Chondrocyte (in vitro differentiated cells): ENCODE measurements around the gene STMN3. TPM values are rescaled to one million over a fixed set of nuclear protein-coding genes. Genes with fewer than 3 reads are reported as not detected.
"Not testable (repeated sequence)": the region's sequence is repeated elsewhere in the genome, so short reads cannot be mapped to it uniquely, and the experiment has no call there.

Experiments used
- DNase-seq: peaks from one replicate; pipeline ENCODE4 v3.0.0; 2021; ENCODE audit warnings: mixed read lengths, low spot score
- H3K27ac Mint-ChIP-seq: one replicate; pipeline ENCODE4 v1.8.0; 2021; ENCODE audit warnings: mild to moderate bottlenecking, moderate library complexity, mixed read lengths; ENCODE audit not compliant: unreplicated experiment
- H3K27me3 Mint-ChIP-seq: 2 replicates; pipeline ENCODE4 v1.8.0; 2021; ENCODE audit warnings: low read depth, mixed read lengths
- H3K36me3 Mint-ChIP-seq: 2 replicates; pipeline ENCODE4 v1.8.0; 2021; ENCODE audit warnings: low read depth, mixed read lengths
- H3K4me1 Mint-ChIP-seq: 2 replicates; pipeline ENCODE4 v1.8.0; 2021; ENCODE audit warnings: low read depth, mild to moderate bottlenecking, mixed read lengths
- H3K4me3 Mint-ChIP-seq: one replicate; pipeline ENCODE4 v1.8.0; 2021; ENCODE audit warnings: mild to moderate bottlenecking, moderate library complexity, mixed read lengths; ENCODE audit not compliant: unreplicated experiment
- H3K9me3 Mint-ChIP-seq: 2 replicates; pipeline ENCODE4 v1.8.0; 2021; ENCODE audit warnings: low read depth, mixed read lengths
- CTCF ChIP-seq: fragments of 200-600 bp; sonication (generic); IDR thresholded peaks from 2 replicates; pipeline ENCODE4 v1.5.0; 2021; ENCODE audit warnings: antibody characterized with exemption, mild to moderate bottlenecking, moderate library complexity
- total RNA-seq: library from RNA; stranded (reverse); gene quantifications from 3 replicates; pipeline ENCODE4 v1.2.1, GENCODE V29; 2021

Gene STMN3
- total RNA-seq, 1 donor from 2014 or later = 7.8 TPM

GRCh38 chr20:63660622-63661021, 7.4 kb upstream of the STMN3 start:
- H3K9me3 Mint-ChIP-seq = no peaks in the 10 kb centered on the region
- TF ChIP-seq CTCF = no peak
- H3K27ac Mint-ChIP-seq = no peak overlapping the region
- H3K27me3 Mint-ChIP-seq = no peaks in the 10 kb centered on the region
- H3K36me3 Mint-ChIP-seq = peaks cover 4% of the 10 kb centered on the region
- peaks cover 20% of the 10 kb centered on the region for H3K4me1 Mint-ChIP-seq
- H3K4me3 Mint-ChIP-seq = no peak overlapping the region
- DNase-seq = no peak

GRCh38 chr20:63660174-63660573, 7.0 kb upstream of the STMN3 start:
- H3K27ac Mint-ChIP-seq, H3K36me3 Mint-ChIP-seq, H3K9me3 Mint-ChIP-seq, H3K27me3 Mint-ChIP-seq, DNase-seq: not testable (repeated sequence)
- peak overlapping the region; percentile 97 for H3K4me3 Mint-ChIP-seq
- H3K4me1 Mint-ChIP-seq = peaks cover 20% of the 10 kb centered on the region

- Mint-ChIP-seq H3K36me3 (peaks cover 4% of the 10 kb centered on the region), H3K4me1 (peaks cover 20% of the 10 kb centered on the region), H3K9me3 (no peaks in the 10 kb centered on the region), H3K4me3 (peak overlapping the region; percentile 97), H3K27ac (peak overlapping the region; percentile 95), H3K27me3 (no peaks in the 10 kb centered on the region)
- no peak for TF ChIP-seq CTCF
- DNase-seq = peak; percentile 76
Observed at GRCh38 chr20:63659370-63659769, 6.1 kb upstream of the STMN3 start.

- peaks cover 4% of the 10 kb centered on the region for H3K36me3 Mint-ChIP-seq
- peak; percentile 70 for DNase-seq
- no peak for TF ChIP-seq CTCF
- H3K9me3 Mint-ChIP-seq = no peaks in the 10 kb centered on the region
- peak overlapping the region; percentile 97 for H3K4me3 Mint-ChIP-seq
- H3K4me1 Mint-ChIP-seq = peaks cover 20% of the 10 kb centered on the region
- H3K27me3 Mint-ChIP-seq = no peaks in the 10 kb centered on the region
- H3K27ac Mint-ChIP-seq = peak overlapping the region; percentile 95
Observed at GRCh38 chr20:63658749-63659187, 5.5 kb upstream of the STMN3 start.

- Mint-ChIP-seq H3K36me3 (peaks cover 4% of the 10 kb centered on the region), H3K27ac (peak within 1 kb of the TSS; percentile 95), H3K27me3 (no peaks in the 10 kb centered on the region), H3K4me3 (peak within 1 kb of the TSS; percentile 97), H3K9me3 (no peaks in the 10 kb centered on the region), H3K4me1 (peaks cover 20% of the 10 kb centered on the region)
- no peak for TF ChIP-seq CTCF
- DNase-seq = peak; percentile 95
Observed at GRCh38 chr20:63657937-63658748, 4.9 kb upstream of the STMN3 start, which contains the start of gene RTEL1. Gene RTEL1, plus strand, starts transcription at chr20:63658312. Its CDS starts 1,091 bp downstream, at chr20:63659403.
